ENCODE results near the gene INPP5J.

- TF ChIP-seq REST (IDR thresholded peaks at IDR 0.05; ENCODE audit: insufficient read depth in 1 of 2, low read depth in 2 of 2, low read length in 1 of 2) (no peak), POLR2AphosphoS5 (IDR thresholded peaks at IDR 0.05; ENCODE audit: low read depth, low read length) (no peak), CTCF (IDR thresholded peaks at IDR 0.05) (no peak), TCF7L2 (IDR thresholded peaks at IDR 0.05; ENCODE audit: low read depth, low read length) (no peak)
Measured at GRCh38 chr22:31170971-31171370, 48.2 kb downstream of the INPP5J start.

Measured in Panc1 (cell line).